Osteoblast (primary cell): Measurements from ENCODE around the gene COQ8B. TPM values are rescaled to one million over a fixed set of nuclear protein-coding genes. Genes with fewer than 3 reads are reported as not detected.
"Not testable (repeated sequence)": the region's sequence is repeated elsewhere in the genome, so short reads cannot be mapped to it uniquely, and the experiment has no call there.

Experiments used
- DNase-seq: peaks from one replicate; pipeline ENCODE4 v3.0.0; 2011; ENCODE audit warnings: low spot score, mixed read lengths; ENCODE audit not compliant: insufficient read length; ENCODE audit errors: missing footprints
- H2AFZ ChIP-seq: 2 replicates; pipeline ENCODE4 v1.6.0; 2011; ENCODE audit warnings: mild to moderate bottlenecking, low read length
- H3K27ac ChIP-seq: 2 replicates; pipeline ENCODE4 v1.5.1; 2011; ENCODE audit warnings: mild to moderate bottlenecking, low read depth, low read length, moderate library complexity
- H3K27me3 ChIP-seq: 2 replicates; pipeline ENCODE4 v1.6.0; 2012; ENCODE audit warnings: mild to moderate bottlenecking, control low read depth, inconsistent platforms, low read length, moderate library complexity; ENCODE audit not compliant: insufficient read depth
- H3K36me3 ChIP-seq: 2 replicates; pipeline ENCODE4 v1.5.1; 2011; ENCODE audit warnings: mild to moderate bottlenecking, low read length, control low read depth, moderate library complexity; ENCODE audit not compliant: insufficient read depth
- H3K4me1 ChIP-seq: 2 replicates; pipeline ENCODE4 v1.5.1; 2011; ENCODE audit warnings: mild to moderate bottlenecking, low read length, control low read depth, moderate library complexity; ENCODE audit not compliant: insufficient read depth
- H3K4me2 ChIP-seq: 2 replicates; pipeline ENCODE4 v1.6.0; 2011; ENCODE audit warnings: mild to moderate bottlenecking, low read length; ENCODE audit not compliant: insufficient read depth
- H3K4me3 ChIP-seq: fragments of 200-600 bp; sonication (generic); 3 replicates; pipeline ENCODE4 v1.5.1; 2012; ENCODE audit warnings: mild to moderate bottlenecking, low read length, inconsistent platforms; ENCODE audit not compliant: insufficient read depth
- H3K79me2 ChIP-seq: 2 replicates; pipeline ENCODE4 v1.6.0; 2012; ENCODE audit warnings: mild to moderate bottlenecking, low read length, control low read depth, inconsistent platforms; ENCODE audit not compliant: insufficient read depth
- H3K9me3 ChIP-seq: 2 replicates; pipeline ENCODE4 v1.5.1; 2011; ENCODE audit warnings: low read depth, low read length, control low read depth
- H4K20me1 ChIP-seq: 2 replicates; pipeline ENCODE4 v1.6.0; 2012; ENCODE audit warnings: mild to moderate bottlenecking, low read length, control low read depth; ENCODE audit not compliant: insufficient read depth
- total RNA-seq: library from RNA; depleted of rRNA; stranded (reverse); fragments of >200 nt; gene quantifications from 2 replicates; pipeline ENCODE4 v1.2.3, GENCODE V29; 2012
- TF ChIP-seq, protein P1 (sequence below): IDR thresholded peaks from 2 replicates; pipeline ENCODE4 v1.5.1; 2011; ENCODE audit warnings: mild to moderate bottlenecking, low read depth, low read length, moderate library complexity; ENCODE audit errors: extremely low read depth

COQ8B gene
- total RNA-seq, 1 donor, result 32.9 TPM

GRCh38 chr19:40650749-40651305, 65.9 kb downstream of the COQ8B start:
- Histone ChIP-seq H3K4me1 (peaks cover 27% of the 10 kb centered on the region), H3K27me3 (no peaks in the 10 kb centered on the region), H3K9me3 (no peaks in the 10 kb centered on the region), H3K4me3 (no peak overlapping the region), H3K79me2 (no peaks in the 10 kb centered on the region), H4K20me1 (no peaks in the 10 kb centered on the region), H2AFZ (peak overlapping the region; percentile 63), H3K4me2 (peak overlapping the region; percentile 40), H3K36me3 (no peaks in the 10 kb centered on the region), H3K27ac (peak overlapping the region; percentile 48)
- peak; percentile 91 for DNase-seq
- TF ChIP-seq, protein P1, sequence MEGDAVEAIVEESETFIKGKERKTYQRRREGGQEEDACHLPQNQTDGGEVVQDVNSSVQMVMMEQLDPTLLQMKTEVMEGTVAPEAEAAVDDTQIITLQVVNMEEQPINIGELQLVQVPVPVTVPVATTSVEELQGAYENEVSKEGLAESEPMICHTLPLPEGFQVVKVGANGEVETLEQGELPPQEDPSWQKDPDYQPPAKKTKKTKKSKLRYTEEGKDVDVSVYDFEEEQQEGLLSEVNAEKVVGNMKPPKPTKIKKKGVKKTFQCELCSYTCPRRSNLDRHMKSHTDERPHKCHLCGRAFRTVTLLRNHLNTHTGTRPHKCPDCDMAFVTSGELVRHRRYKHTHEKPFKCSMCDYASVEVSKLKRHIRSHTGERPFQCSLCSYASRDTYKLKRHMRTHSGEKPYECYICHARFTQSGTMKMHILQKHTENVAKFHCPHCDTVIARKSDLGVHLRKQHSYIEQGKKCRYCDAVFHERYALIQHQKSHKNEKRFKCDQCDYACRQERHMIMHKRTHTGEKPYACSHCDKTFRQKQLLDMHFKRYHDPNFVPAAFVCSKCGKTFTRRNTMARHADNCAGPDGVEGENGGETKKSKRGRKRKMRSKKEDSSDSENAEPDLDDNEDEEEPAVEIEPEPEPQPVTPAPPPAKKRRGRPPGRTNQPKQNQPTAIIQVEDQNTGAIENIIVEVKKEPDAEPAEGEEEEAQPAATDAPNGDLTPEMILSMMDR, result no peak

- Histone ChIP-seq H3K4me2 (peak overlapping the region; percentile 40), H3K4me1 (peaks cover 34% of the 10 kb centered on the region), H3K27ac (peak overlapping the region; percentile 48)
- H3K36me3 ChIP-seq, H2AFZ ChIP-seq, H3K4me3 ChIP-seq, H3K27me3 ChIP-seq, H4K20me1 ChIP-seq, H3K9me3 ChIP-seq, H3K79me2 ChIP-seq: not testable (repeated sequence)
- peak; percentile 22 for DNase-seq
These were observed 66.6 kb downstream of the COQ8B start for GRCh38 chr19:40649903-40650675.

DNA sequence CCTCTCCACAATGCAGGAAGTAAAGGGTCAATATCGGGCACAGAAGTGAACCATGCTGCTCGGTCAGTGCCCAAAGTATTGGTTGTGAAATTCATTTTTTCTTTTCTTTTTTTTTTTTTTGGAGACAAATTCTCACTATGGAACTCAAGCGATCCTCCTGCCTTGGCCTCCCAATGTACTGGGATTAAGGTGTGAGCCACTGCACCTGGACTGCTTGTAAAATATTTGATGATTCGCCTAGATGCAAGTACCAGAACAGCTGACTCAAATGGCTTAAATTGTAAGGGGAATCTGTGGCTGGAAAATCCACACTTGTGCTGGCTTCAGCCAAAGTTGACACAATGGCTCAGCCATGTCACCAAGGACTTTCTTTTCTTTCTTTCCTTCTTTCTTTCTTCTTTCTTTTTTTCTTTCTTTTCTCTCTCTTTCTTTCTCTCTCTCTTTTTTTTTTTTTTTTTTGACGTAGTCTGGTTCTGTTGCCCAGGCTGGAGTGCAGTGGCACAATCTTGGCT, 69.9 kb downstream of the COQ8B start:
- Histone ChIP-seq H2AFZ (peak overlapping the region; percentile 49), H3K9me3 (no peaks in the 10 kb centered on the region), H3K79me2 (no peaks in the 10 kb centered on the region), H3K4me1 (peaks cover 32% of the 10 kb centered on the region), H3K4me2 (peak overlapping the region; percentile 72), H4K20me1 (no peaks in the 10 kb centered on the region), H3K27ac (peak overlapping the region; percentile 80), H3K4me3 (peak overlapping the region; percentile 42), H3K27me3 (no peaks in the 10 kb centered on the region), H3K36me3 (no peaks in the 10 kb centered on the region)
- TF ChIP-seq, protein P1, result no peak
- DNase-seq, result peak; percentile 1

GRCh38 chr19:40642757-40643305, 73.9 kb downstream of the COQ8B start:
- H3K27me3 ChIP-seq, result no peaks in the 10 kb centered on the region
- H3K9me3 ChIP-seq, result no peaks in the 10 kb centered on the region
- no peak overlapping the region for H2AFZ ChIP-seq
- H4K20me1 ChIP-seq, result no peaks in the 10 kb centered on the region
- peak; percentile 65 for DNase-seq
- TF ChIP-seq, protein P1, result no peak
- H3K4me3 ChIP-seq, result no peak overlapping the region
- no peaks in the 10 kb centered on the region for H3K36me3 ChIP-seq
- H3K4me1 ChIP-seq, result peaks cover 31% of the 10 kb centered on the region
- H3K4me2 ChIP-seq, result no peak overlapping the region
- no peak overlapping the region for H3K27ac ChIP-seq
- H3K79me2 ChIP-seq, result no peaks in the 10 kb centered on the region
